ENCODE results near the gene TBPL1. TPM values are rescaled to one million over a fixed set of nuclear protein-coding genes. Genes with fewer than 3 reads are reported as not detected.

The TBPL1 gene
- total and polyA plus RNA-seq, 10 of the 15 experiments (the other 5 are each of a cell fraction or from before 2014, with no cell fraction given), result 34.6 to 71.2 (median 43.0) TPM

DNA sequence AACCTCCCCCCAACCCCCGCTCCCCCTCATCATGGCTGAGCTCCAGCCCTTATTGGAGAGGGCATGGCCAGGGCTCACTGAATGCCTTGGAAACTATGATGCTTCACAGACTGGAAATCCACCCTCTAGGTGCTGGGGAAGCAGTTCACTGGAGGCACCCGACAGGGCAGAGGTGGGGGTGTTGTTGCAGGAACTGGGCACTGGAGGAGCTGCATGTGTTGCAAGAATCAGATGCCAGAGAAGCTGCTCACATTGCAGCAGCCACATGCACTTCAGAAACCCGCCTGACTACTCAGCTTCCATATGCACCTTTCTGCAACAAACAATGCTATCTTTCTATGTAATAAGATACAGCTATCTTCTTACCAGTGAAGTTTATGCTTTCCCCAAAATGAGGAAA lies 7.9 kb upstream of the TBPL1 start:
- POLR2A ChIA-PET, result no interaction called here
- SMC1A ChIA-PET (ENCODE audit: uncharacterized antibody, unreplicated experiment), result interaction anchor here (0.6 to 1.6 kb wide), 4 partner anchors 10 to 448 kb away, joined by 3 to 5 read pairs (median 4); no protein-coding TSS in a partner anchor
- intact Hi-C loops (cut with micrococcal nuclease; ENCODE audit: unreplicated experiment), result no loop called here
- WGBS (ENCODE audit: insufficient coverage, insufficient replicate concordance, low lambda C conversion rate, missing lambda C conversion rate), result 20% methylated on average over 3 of the region's 3 CpGs
- H2AFZ ChIP-seq (ENCODE audit: control insufficient read depth, low read depth, low read length), result no peak overlapping the region
- H3K79me2 ChIP-seq (ENCODE audit: control insufficient read depth, insufficient read depth, low read length), result no peaks in the 10 kb centered on the region
- H3K27ac ChIP-seq (ENCODE audit: control insufficient read depth, insufficient read depth), result no peak overlapping the region
- H3K27me3 ChIP-seq (replicated peaks in 1 of 2; ENCODE audit: control insufficient read depth in 2 of 2, insufficient read depth in 2 of 2, low read length in 1 of 2), result no peaks in the 10 kb centered on the region
- H3K9me3 ChIP-seq (replicated peaks; ENCODE audit: control insufficient read depth, insufficient read depth, low read length), result no peaks in the 10 kb centered on the region
- BruUV-seq (replicated peaks), result no TSS peak
- in situ Hi-C loops (cut with MboI), result no loop called here
- FAIRE-seq (no peak), DNase-seq (ENCODE audit: low read depth, low spot score) (no peak), ATAC-seq (peak; percentile 50)
- H3K4me3 ChIP-seq, result no peak overlapping the region
- no peaks in the 10 kb centered on the region for H3K36me3 ChIP-seq (ENCODE audit: control insufficient read depth in 2 of 2, insufficient read depth in 2 of 2, low read length in 1 of 2)
- H3K4me1 ChIP-seq (ENCODE audit: control insufficient read depth, insufficient read depth, low read length), result no peaks in the 10 kb centered on the region
- CTCF ChIA-PET, result interaction anchor here (0.7 to 2.3 kb wide), 4 partner anchors 17 to 120 kb away, joined by 3 to 7 read pairs (median 4); no protein-coding TSS in a partner anchor
- no peak overlapping the region for H3K9ac ChIP-seq (ENCODE audit: control insufficient read depth, insufficient read depth, low read length)
- no peaks in the 10 kb centered on the region for H4K20me1 ChIP-seq (ENCODE audit: control insufficient read depth, insufficient read depth)
- TF ChIP-seq POLR2A (IDR thresholded peaks at IDR 0.05; ENCODE audit: low read depth, low read length) (no peak), RUNX3 (IDR thresholded peaks at IDR 0.05; ENCODE audit: low read length) (no peak), ESRRA (IDR thresholded peaks at IDR 0.05; ENCODE audit: low read length) (no peak), BHLHE40 (IDR thresholded peaks at IDR 0.05; ENCODE audit: borderline replicate concordance in 1 of 2, low read depth in 2 of 2, low read length in 1 of 2) (no peak), NR2C2 (IDR thresholded peaks at IDR 0.05; ENCODE audit: borderline replicate concordance, control insufficient read depth, insufficient read length, low read depth) (no peak), NBN (IDR thresholded peaks at IDR 0.05) (no peak), POU2F2 (IDR thresholded peaks at IDR 0.05; ENCODE audit: borderline replicate concordance, low read depth, low read length) (no peak), HCFC1 (IDR thresholded peaks at IDR 0.05; ENCODE audit: low read length) (no peak), HDGF (IDR thresholded peaks at IDR 0.05) (no peak), ZNF622 (IDR thresholded peaks at IDR 0.05) (no peak), TCF12 (IDR thresholded peaks at IDR 0.05; ENCODE audit: low read depth, low read length) (no peak), SRF (IDR thresholded peaks at IDR 0.05; ENCODE audit: low read depth in 2 of 2, low read length in 2 of 2) (no peak)
- TF ChIP-seq, protein P1, sequence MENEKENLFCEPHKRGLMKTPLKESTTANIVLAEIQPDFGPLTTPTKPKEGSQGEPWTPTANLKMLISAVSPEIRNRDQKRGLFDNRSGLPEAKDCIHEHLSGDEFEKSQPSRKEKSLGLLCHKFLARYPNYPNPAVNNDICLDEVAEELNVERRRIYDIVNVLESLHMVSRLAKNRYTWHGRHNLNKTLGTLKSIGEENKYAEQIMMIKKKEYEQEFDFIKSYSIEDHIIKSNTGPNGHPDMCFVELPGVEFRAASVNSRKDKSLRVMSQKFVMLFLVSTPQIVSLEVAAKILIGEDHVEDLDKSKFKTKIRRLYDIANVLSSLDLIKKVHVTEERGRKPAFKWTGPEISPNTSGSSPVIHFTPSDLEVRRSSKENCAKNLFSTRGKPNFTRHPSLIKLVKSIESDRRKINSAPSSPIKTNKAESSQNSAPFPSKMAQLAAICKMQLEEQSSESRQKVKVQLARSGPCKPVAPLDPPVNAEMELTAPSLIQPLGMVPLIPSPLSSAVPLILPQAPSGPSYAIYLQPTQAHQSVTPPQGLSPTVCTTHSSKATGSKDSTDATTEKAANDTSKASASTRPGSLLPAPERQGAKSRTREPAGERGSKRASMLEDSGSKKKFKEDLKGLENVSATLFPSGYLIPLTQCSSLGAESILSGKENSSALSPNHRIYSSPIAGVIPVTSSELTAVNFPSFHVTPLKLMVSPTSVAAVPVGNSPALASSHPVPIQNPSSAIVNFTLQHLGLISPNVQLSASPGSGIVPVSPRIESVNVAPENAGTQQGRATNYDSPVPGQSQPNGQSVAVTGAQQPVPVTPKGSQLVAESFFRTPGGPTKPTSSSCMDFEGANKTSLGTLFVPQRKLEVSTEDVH (IDR thresholded peaks at IDR 0.05; ENCODE audit: low read depth, partially characterized antibody), result no peak
- TF ChIP-seq, protein P2, sequence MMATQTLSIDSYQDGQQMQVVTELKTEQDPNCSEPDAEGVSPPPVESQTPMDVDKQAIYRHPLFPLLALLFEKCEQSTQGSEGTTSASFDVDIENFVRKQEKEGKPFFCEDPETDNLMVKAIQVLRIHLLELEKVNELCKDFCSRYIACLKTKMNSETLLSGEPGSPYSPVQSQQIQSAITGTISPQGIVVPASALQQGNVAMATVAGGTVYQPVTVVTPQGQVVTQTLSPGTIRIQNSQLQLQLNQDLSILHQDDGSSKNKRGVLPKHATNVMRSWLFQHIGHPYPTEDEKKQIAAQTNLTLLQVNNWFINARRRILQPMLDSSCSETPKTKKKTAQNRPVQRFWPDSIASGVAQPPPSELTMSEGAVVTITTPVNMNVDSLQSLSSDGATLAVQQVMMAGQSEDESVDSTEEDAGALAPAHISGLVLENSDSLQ (IDR thresholded peaks at IDR 0.05), result no peak
- TF ChIP-seq, protein P3, sequence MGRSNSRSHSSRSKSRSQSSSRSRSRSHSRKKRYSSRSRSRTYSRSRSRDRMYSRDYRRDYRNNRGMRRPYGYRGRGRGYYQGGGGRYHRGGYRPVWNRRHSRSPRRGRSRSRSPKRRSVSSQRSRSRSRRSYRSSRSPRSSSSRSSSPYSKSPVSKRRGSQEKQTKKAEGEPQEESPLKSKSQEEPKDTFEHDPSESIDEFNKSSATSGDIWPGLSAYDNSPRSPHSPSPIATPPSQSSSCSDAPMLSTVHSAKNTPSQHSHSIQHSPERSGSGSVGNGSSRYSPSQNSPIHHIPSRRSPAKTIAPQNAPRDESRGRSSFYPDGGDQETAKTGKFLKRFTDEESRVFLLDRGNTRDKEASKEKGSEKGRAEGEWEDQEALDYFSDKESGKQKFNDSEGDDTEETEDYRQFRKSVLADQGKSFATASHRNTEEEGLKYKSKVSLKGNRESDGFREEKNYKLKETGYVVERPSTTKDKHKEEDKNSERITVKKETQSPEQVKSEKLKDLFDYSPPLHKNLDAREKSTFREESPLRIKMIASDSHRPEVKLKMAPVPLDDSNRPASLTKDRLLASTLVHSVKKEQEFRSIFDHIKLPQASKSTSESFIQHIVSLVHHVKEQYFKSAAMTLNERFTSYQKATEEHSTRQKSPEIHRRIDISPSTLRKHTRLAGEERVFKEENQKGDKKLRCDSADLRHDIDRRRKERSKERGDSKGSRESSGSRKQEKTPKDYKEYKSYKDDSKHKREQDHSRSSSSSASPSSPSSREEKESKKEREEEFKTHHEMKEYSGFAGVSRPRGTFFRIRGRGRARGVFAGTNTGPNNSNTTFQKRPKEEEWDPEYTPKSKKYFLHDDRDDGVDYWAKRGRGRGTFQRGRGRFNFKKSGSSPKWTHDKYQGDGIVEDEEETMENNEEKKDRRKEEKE (IDR thresholded peaks at IDR 0.05), result no peak
- RAD21 ChIA-PET (ENCODE audit: unreplicated experiment), result interaction anchor here (1.7 kb wide), 1 partner anchor 21 kb away, joined by 6 read pairs; no protein-coding TSS in a partner anchor
- no peak overlapping the region for H3K4me2 ChIP-seq (ENCODE audit: control insufficient read depth, insufficient read depth)
